Fibroblast of skin of back (primary cell): ENCODE data around the gene BRME1. TPM values are rescaled to one million over a fixed set of nuclear protein-coding genes. Genes with fewer than 3 reads are reported as not detected.
A peak's percentile ranks its signal among the peaks of the same experiment; 100 is the strongest.

Source experiments
- DNase-seq: peaks from one replicate; pipeline ENCODE4 v3.0.0-alpha.2; 2013
- polyA plus RNA-seq, 2 experiments: library from polyadenylated mRNA; unstranded; fragments of 120-200 nt; gene quantifications; one replicate each; pipeline ENCODE4 v1.2.1, GENCODE V29; 2013; ENCODE audit not compliant: insufficient read length in 2 of 2

The BRME1 gene
- 1.6 TPM for polyA plus RNA-seq (2013, experiment 1 of 2; ENCODE audit: insufficient read length)
- 0.81 TPM for polyA plus RNA-seq (2013, experiment 2 of 2; ENCODE audit: insufficient read length)

- DNase-seq = peak; percentile 84
Observed at GRCh38 chr19:13905634-13906520, at the start of gene BRME1, which contains the start of gene CC2D1A. Gene BRME1 (minus strand): TSS chr19:13906117. CDS start chr19:13904892, 1,225 bp downstream. Gene CC2D1A (plus strand): TSS chr19:13906201. CDS start chr19:13906442, 241 bp downstream.

GRCh38 chr19:13954185-13954584 lies 48.3 kb upstream of the BRME1 start:
- DNase-seq = no peak

GRCh38 chr19:13952931-13953531 lies 47.1 kb upstream of the BRME1 start:
- DNase-seq = peak; percentile 63

GRCh38 chr19:13952154-13952930 lies 46.4 kb upstream of the BRME1 start, which contains the start of gene DCAF15:
Gene DCAF15 (plus strand): TSS chr19:13952509. CDS start chr19:13952513, 4 bp downstream.
- peak; percentile 99 for DNase-seq

- no peak for DNase-seq
Observed at GRCh38 chr19:13951799-13952153, 45.9 kb upstream of the BRME1 start.

GRCh38 chr19:13951043-13951442 lies 45.1 kb upstream of the BRME1 start:
- DNase-seq = no peak

- no peak for DNase-seq
Observed at GRCh38 chr19:13946414-13946813, 40.5 kb upstream of the BRME1 start.

- no peak for DNase-seq
Observed at GRCh38 chr19:13942023-13942684, 36.2 kb upstream of the BRME1 start.

GRCh38 chr19:13938301-13939064 lies 32.6 kb upstream of the BRME1 start, which contains the start of gene PODNL1:
Gene PODNL1 (minus strand): TSS chr19:13938417. CDS start chr19:13938181, 236 bp downstream.
- DNase-seq = peak; percentile 84

- DNase-seq = no peak
Observed at GRCh38 chr19:13937479-13938300, 31.8 kb upstream of the BRME1 start.

GRCh38 chr19:13935765-13936510 lies 30.0 kb upstream of the BRME1 start:
- DNase-seq = no peak

- no peak for DNase-seq
Observed at GRCh38 chr19:13934785-13935109, 28.8 kb upstream of the BRME1 start.

GRCh38 chr19:13932911-13933393 lies 27.0 kb upstream of the BRME1 start:
- DNase-seq = no peak

GRCh38 chr19:13932149-13932637 lies 26.3 kb upstream of the BRME1 start:
- DNase-seq = no peak

- no peak for DNase-seq
Observed at GRCh38 chr19:13931391-13932148, 25.7 kb upstream of the BRME1 start.

GRCh38 chr19:13930402-13930801 lies 24.5 kb upstream of the BRME1 start:
- DNase-seq = no peak

GRCh38 chr19:13929956-13930355 lies 24.0 kb upstream of the BRME1 start:
- no peak for DNase-seq

- no peak for DNase-seq
Observed at GRCh38 chr19:13929340-13929739, 23.4 kb upstream of the BRME1 start.

- no peak for DNase-seq
Observed at GRCh38 chr19:13926715-13927114, 20.8 kb upstream of the BRME1 start.
